Activated effector memory CD4-positive, alpha-beta T cell treated with anti-CD3 and anti-CD28 coated beads, Interleukin-2, amount 50 U/mL, for 16 hours (primary cell): Measurements from ENCODE around the gene CATSPER3.

Source experiments
- DNase-seq: peaks from one replicate; pipeline ENCODE4 v3.0.0-alpha.2; 2020

The CATSPER3 gene

GRCh38 chr5:135012033-135012588, 44.4 kb downstream of the CATSPER3 start:
- no peak for DNase-seq

GRCh38 chr5:135012951-135013391, 45.3 kb downstream of the CATSPER3 start:
- DNase-seq = no peak

- no peak for DNase-seq
Measured at GRCh38 chr5:135013445-135013844, 45.7 kb downstream of the CATSPER3 start.

GRCh38 chr5:135013947-135014570, 46.4 kb downstream of the CATSPER3 start:
- DNase-seq = no peak

- DNase-seq = peak; percentile 22
Measured at GRCh38 chr5:135015942-135016341, 48.2 kb downstream of the CATSPER3 start.

- peak; percentile 36 for DNase-seq
Measured at GRCh38 chr5:135016861-135017290, 49.2 kb downstream of the CATSPER3 start.

- peak; percentile 8 for DNase-seq
Measured at GRCh38 chr5:135018457-135018856, 50.8 kb downstream of the CATSPER3 start.

GRCh38 chr5:135019314-135019713, 51.6 kb downstream of the CATSPER3 start:
- peak; percentile 54 for DNase-seq

- DNase-seq = peak; percentile 53
Measured at GRCh38 chr5:135020111-135020895, 52.6 kb downstream of the CATSPER3 start.

GRCh38 chr5:135024956-135025729, 57.4 kb downstream of the CATSPER3 start:
- DNase-seq = no peak

GRCh38 chr5:135025730-135026644, 58.3 kb downstream of the CATSPER3 start:
- no peak for DNase-seq

GRCh38 chr5:135026645-135027265, 59.0 kb downstream of the CATSPER3 start:
- no peak for DNase-seq

GRCh38 chr5:135027266-135027696, 59.6 kb downstream of the CATSPER3 start:
- DNase-seq = no peak

GRCh38 chr5:135027697-135028615, 60.2 kb downstream of the CATSPER3 start:
- no peak for DNase-seq

GRCh38 chr5:135028791-135029476, 61.2 kb downstream of the CATSPER3 start:
- DNase-seq = no peak

- DNase-seq = no peak
Measured at GRCh38 chr5:135029477-135030122, 61.9 kb downstream of the CATSPER3 start.

- no peak for DNase-seq
Measured at GRCh38 chr5:135030123-135030955, 62.6 kb downstream of the CATSPER3 start.
